GM23338 (cell line): ENCODE data around the gene CIAPIN1. TPM values are rescaled to one million over a fixed set of nuclear protein-coding genes. Genes with fewer than 3 reads are reported as not detected.

Experiments used
- ATAC-seq: fragments of 200-7000 bp; cut with Tn5 transposase; 3 replicates; pipeline ENCODE4 v1.9.1; 2020
- DNase-seq: peaks from one replicate; pipeline ENCODE4 v3.0.0-alpha.2; 2015; ENCODE audit warnings: low spot score
- H2AFZ ChIP-seq: fragments of 200-600 bp; sonication (generic); 2 replicates; pipeline ENCODE4 v1.8.0; 2016; ENCODE audit warnings: antibody characterized with exemption, mild to moderate bottlenecking, moderate library complexity
- H3F3A ChIP-seq: fragments of 200-600 bp; sonication (generic); replicated peaks from 2 replicates; pipeline ENCODE4 v1.8.0; 2017; ENCODE audit warnings: antibody characterized with exemption, mixed run types, low read depth
- H3K27ac ChIP-seq: fragments of 200-600 bp; sonication (generic); 2 replicates; pipeline ENCODE4 v1.6.1; 2016; ENCODE audit warnings: low read depth
- H3K27me3 ChIP-seq: fragments of 200-600 bp; sonication (generic); 2 replicates; pipeline ENCODE4 v1.8.0; 2016; ENCODE audit warnings: mild to moderate bottlenecking, mixed run types, moderate library complexity; ENCODE audit not compliant: insufficient read depth
- H3K36me3 ChIP-seq: fragments of 200-600 bp; sonication (generic); 2 replicates; pipeline ENCODE4 v1.8.0; 2016; ENCODE audit warnings: mild to moderate bottlenecking; ENCODE audit not compliant: insufficient read depth
- H3K4me1 ChIP-seq: fragments of 200-600 bp; sonication (generic); 2 replicates; pipeline ENCODE4 v1.8.0; 2016; ENCODE audit warnings: mild to moderate bottlenecking, moderate library complexity; ENCODE audit not compliant: insufficient read depth
- H3K4me2 ChIP-seq: fragments of 200-600 bp; sonication (generic); 2 replicates; pipeline ENCODE4 v1.7.1; 2017; ENCODE audit warnings: mixed run types
- H3K4me3 ChIP-seq: fragments of 200-600 bp; sonication (generic); 2 replicates; pipeline ENCODE4 v1.6.1; 2016; ENCODE audit warnings: mixed run types
- H3K79me2 ChIP-seq: fragments of 200-600 bp; sonication (generic); replicated peaks from 2 replicates; pipeline ENCODE4 v1.8.0; 2017; ENCODE audit warnings: mild to moderate bottlenecking; ENCODE audit not compliant: insufficient read depth
- H3K9me2 ChIP-seq: fragments of 200-600 bp; sonication (generic); 2 replicates; pipeline ENCODE4 v1.8.0; 2017; ENCODE audit not compliant: insufficient read depth
- H4K20me1 ChIP-seq: fragments of 200-600 bp; sonication (generic); replicated peaks from 2 replicates; pipeline ENCODE4 v1.8.0; 2017; ENCODE audit warnings: mild to moderate bottlenecking; ENCODE audit not compliant: insufficient read depth
- H3K27ac Mint-ChIP-seq: 2 replicates; pipeline ENCODE4 v1.8.0; 2020; ENCODE audit warnings: inconsistent platforms, mild to moderate bottlenecking, moderate library complexity, mixed read lengths
- H3K27me3 Mint-ChIP-seq: 3 replicates; pipeline ENCODE4 v1.8.0; 2022; ENCODE audit warnings: low read depth, mild to moderate bottlenecking, moderate library complexity, mixed read lengths, inconsistent platforms; ENCODE audit not compliant: insufficient read depth, poor library complexity
- H3K36me3 Mint-ChIP-seq: 3 replicates; pipeline ENCODE4 v1.8.0; 2021; ENCODE audit warnings: low read depth, mild to moderate bottlenecking, inconsistent platforms, moderate library complexity, mixed read lengths
- H3K4me1 Mint-ChIP-seq: 3 replicates; pipeline ENCODE4 v1.8.0; 2020; ENCODE audit warnings: mild to moderate bottlenecking, inconsistent platforms, mixed read lengths
- H3K4me3 Mint-ChIP-seq: 3 replicates; pipeline ENCODE4 v1.8.0; 2021; ENCODE audit warnings: moderate library complexity, mild to moderate bottlenecking, inconsistent platforms, mixed read lengths
- H3K9me3 Mint-ChIP-seq: 3 replicates; pipeline ENCODE4 v1.8.0; 2020; ENCODE audit warnings: moderate library complexity, mild to moderate bottlenecking, inconsistent platforms, mixed read lengths
- CREB1 ChIP-seq: fragments of 250-450 bp; sonication (Bioruptor Pico); IDR thresholded peaks from 2 replicates; pipeline ENCODE4 v1.5.0; 2020; ENCODE audit warnings: low read depth, mild to moderate bottlenecking, moderate library complexity
- EZH2 ChIP-seq: fragments of 200-600 bp; sonication (generic); IDR thresholded peaks from one replicate; pipeline ENCODE4 v1.8.0; 2017; ENCODE audit warnings: antibody characterized with exemption, mild to moderate bottlenecking, low read depth; ENCODE audit not compliant: unreplicated experiment
- EZH2phosphoT487 ChIP-seq: fragments of 200-600 bp; sonication (generic); IDR thresholded peaks from one replicate; pipeline ENCODE4 v1.8.1; 2018; ENCODE audit warnings: antibody characterized with exemption; ENCODE audit not compliant: unreplicated experiment
- JUNB ChIP-seq: IDR thresholded peaks from one replicate; pipeline ENCODE4 v1.6.1; 2016; ENCODE audit warnings: antibody characterized with exemption; ENCODE audit not compliant: unreplicated experiment
- NANOG ChIP-seq: IDR thresholded peaks from 2 replicates; pipeline ENCODE4 v1.6.1; 2016; ENCODE audit warnings: antibody characterized with exemption, borderline replicate concordance
- POLR2AphosphoS5 ChIP-seq: IDR thresholded peaks from 2 replicates; pipeline ENCODE4 v1.6.1; 2016; ENCODE audit warnings: antibody characterized with exemption, low read depth
- STAT1 ChIP-seq: IDR thresholded peaks from one replicate; pipeline ENCODE4 v1.6.1; 2016; ENCODE audit warnings: antibody characterized with exemption; ENCODE audit not compliant: unreplicated experiment
- ZNF114 ChIP-seq: fragments of 250-450 bp; sonication (Bioruptor Pico); IDR thresholded peaks from 2 replicates; pipeline ENCODE4 v1.5.0; 2020; ENCODE audit warnings: mild to moderate bottlenecking, moderate library complexity
- ZNF331 ChIP-seq: fragments of 250-450 bp; sonication (Bioruptor Pico); IDR thresholded peaks from 2 replicates; pipeline ENCODE4 v1.5.0; 2020; ENCODE audit warnings: low read depth, mild to moderate bottlenecking, moderate library complexity
- polyA plus RNA-seq: library from polyadenylated mRNA; unstranded; fragments of >200 nt; fragmentation: Nextera tagmentation; extraction: Ambion mirVana; gene quantifications from 2 replicates; pipeline ENCODE4 v1.2.1, GENCODE V29; 2016
- total RNA-seq: library from RNA; depleted of rRNA; stranded (reverse); fragments of >200 nt; shearing (Covaris generic); gene quantifications from 2 replicates; pipeline ENCODE4 v1.2.3, GENCODE V29; 2014
- TF ChIP-seq, protein P1 (sequence below): IDR thresholded peaks from one replicate; pipeline ENCODE4 v1.6.1; 2018; ENCODE audit warnings: antibody characterized with exemption; ENCODE audit not compliant: unreplicated experiment
- TF ChIP-seq, protein P2 (sequence below): fragments of 250-450 bp; sonication (Bioruptor Pico); IDR thresholded peaks from 2 replicates; pipeline ENCODE4 v1.5.0; 2020; ENCODE audit warnings: mild to moderate bottlenecking, moderate library complexity
- TF ChIP-seq, protein P3 (sequence below): IDR thresholded peaks from 2 replicates; pipeline ENCODE4 v1.6.1; 2016; ENCODE audit warnings: antibody characterized with exemption
- TF ChIP-seq, protein P4 (sequence below), 2 experiments: fragments of 200-600 bp in 1 of 2; sonication (generic) in 1 of 2; conservative IDR thresholded peaks; 2 replicates each; pipeline versions ENCODE4 v1.5.1 to v1.6.1; 2016 to 2017; ENCODE audit warnings: antibody characterized with exemption in 2 of 2, low read depth in 2 of 2, mild to moderate bottlenecking in 2 of 2, moderate library complexity in 1 of 2

Gene CIAPIN1
- total and polyA plus RNA-seq, 2 experiments from 2014 or later: 36.5 to 75.4 TPM

DNA sequence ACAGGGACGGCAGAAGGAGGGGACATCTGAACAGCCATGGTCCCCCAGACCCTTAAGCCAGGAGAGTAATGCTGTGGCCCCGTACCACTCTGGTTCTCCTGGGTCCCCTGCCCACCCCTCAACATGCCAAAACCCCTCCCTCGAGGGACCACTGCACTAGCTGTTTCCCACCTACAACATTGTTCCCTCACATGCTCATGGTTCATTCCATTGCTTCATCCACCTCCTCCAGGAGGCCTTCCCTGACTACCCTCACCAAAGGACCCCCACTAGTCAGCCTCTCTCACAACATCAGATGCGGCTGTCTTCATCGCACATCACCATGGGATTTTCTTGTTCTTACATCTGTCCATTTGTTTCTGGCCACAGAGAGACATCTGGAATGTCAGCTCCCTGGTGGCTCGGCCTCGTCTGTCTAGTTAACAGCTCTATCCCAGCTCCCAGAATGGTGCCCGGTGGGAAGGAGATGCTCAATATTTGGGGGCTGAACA lies 37.4 kb upstream of the CIAPIN1 start:
- H3K36me3 Mint-ChIP-seq: no peaks in the 10 kb centered on the region; the same call in 2 of the 3 replicates
- Histone ChIP-seq H3K36me3 (no peaks in the 10 kb centered on the region), H2AFZ (no peak overlapping the region), H3F3A (no peaks in the 10 kb centered on the region), H3K4me1 (peaks cover 23% of the 10 kb centered on the region), H3K27ac (no peak overlapping the region), H3K79me2 (no peaks in the 10 kb centered on the region), H4K20me1 (no peaks in the 10 kb centered on the region), H3K27me3 (peaks cover 10% of the 10 kb centered on the region; the same call in 1 of the 2 replicates), H3K4me2 (no peak overlapping the region), H3K4me3 (no peak overlapping the region), H3K9me2 (no peaks in the 10 kb centered on the region)
- peaks cover 22% of the 10 kb centered on the region for H3K27me3 Mint-ChIP-seq
- no peak for ATAC-seq
- TF ChIP-seq ZNF331 (CRISPR knock-in tag): no peak
- TF ChIP-seq, protein P1, sequence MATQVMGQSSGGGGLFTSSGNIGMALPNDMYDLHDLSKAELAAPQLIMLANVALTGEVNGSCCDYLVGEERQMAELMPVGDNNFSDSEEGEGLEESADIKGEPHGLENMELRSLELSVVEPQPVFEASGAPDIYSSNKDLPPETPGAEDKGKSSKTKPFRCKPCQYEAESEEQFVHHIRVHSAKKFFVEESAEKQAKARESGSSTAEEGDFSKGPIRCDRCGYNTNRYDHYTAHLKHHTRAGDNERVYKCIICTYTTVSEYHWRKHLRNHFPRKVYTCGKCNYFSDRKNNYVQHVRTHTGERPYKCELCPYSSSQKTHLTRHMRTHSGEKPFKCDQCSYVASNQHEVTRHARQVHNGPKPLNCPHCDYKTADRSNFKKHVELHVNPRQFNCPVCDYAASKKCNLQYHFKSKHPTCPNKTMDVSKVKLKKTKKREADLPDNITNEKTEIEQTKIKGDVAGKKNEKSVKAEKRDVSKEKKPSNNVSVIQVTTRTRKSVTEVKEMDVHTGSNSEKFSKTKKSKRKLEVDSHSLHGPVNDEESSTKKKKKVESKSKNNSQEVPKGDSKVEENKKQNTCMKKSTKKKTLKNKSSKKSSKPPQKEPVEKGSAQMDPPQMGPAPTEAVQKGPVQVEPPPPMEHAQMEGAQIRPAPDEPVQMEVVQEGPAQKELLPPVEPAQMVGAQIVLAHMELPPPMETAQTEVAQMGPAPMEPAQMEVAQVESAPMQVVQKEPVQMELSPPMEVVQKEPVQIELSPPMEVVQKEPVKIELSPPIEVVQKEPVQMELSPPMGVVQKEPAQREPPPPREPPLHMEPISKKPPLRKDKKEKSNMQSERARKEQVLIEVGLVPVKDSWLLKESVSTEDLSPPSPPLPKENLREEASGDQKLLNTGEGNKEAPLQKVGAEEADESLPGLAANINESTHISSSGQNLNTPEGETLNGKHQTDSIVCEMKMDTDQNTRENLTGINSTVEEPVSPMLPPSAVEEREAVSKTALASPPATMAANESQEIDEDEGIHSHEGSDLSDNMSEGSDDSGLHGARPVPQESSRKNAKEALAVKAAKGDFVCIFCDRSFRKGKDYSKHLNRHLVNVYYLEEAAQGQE: no peak
- no peak for TF ChIP-seq JUNB
- no peak for TF ChIP-seq EZH2
- TF ChIP-seq POLR2AphosphoS5: no peak
- TF ChIP-seq NANOG: no peak
- TF ChIP-seq, protein P2, sequence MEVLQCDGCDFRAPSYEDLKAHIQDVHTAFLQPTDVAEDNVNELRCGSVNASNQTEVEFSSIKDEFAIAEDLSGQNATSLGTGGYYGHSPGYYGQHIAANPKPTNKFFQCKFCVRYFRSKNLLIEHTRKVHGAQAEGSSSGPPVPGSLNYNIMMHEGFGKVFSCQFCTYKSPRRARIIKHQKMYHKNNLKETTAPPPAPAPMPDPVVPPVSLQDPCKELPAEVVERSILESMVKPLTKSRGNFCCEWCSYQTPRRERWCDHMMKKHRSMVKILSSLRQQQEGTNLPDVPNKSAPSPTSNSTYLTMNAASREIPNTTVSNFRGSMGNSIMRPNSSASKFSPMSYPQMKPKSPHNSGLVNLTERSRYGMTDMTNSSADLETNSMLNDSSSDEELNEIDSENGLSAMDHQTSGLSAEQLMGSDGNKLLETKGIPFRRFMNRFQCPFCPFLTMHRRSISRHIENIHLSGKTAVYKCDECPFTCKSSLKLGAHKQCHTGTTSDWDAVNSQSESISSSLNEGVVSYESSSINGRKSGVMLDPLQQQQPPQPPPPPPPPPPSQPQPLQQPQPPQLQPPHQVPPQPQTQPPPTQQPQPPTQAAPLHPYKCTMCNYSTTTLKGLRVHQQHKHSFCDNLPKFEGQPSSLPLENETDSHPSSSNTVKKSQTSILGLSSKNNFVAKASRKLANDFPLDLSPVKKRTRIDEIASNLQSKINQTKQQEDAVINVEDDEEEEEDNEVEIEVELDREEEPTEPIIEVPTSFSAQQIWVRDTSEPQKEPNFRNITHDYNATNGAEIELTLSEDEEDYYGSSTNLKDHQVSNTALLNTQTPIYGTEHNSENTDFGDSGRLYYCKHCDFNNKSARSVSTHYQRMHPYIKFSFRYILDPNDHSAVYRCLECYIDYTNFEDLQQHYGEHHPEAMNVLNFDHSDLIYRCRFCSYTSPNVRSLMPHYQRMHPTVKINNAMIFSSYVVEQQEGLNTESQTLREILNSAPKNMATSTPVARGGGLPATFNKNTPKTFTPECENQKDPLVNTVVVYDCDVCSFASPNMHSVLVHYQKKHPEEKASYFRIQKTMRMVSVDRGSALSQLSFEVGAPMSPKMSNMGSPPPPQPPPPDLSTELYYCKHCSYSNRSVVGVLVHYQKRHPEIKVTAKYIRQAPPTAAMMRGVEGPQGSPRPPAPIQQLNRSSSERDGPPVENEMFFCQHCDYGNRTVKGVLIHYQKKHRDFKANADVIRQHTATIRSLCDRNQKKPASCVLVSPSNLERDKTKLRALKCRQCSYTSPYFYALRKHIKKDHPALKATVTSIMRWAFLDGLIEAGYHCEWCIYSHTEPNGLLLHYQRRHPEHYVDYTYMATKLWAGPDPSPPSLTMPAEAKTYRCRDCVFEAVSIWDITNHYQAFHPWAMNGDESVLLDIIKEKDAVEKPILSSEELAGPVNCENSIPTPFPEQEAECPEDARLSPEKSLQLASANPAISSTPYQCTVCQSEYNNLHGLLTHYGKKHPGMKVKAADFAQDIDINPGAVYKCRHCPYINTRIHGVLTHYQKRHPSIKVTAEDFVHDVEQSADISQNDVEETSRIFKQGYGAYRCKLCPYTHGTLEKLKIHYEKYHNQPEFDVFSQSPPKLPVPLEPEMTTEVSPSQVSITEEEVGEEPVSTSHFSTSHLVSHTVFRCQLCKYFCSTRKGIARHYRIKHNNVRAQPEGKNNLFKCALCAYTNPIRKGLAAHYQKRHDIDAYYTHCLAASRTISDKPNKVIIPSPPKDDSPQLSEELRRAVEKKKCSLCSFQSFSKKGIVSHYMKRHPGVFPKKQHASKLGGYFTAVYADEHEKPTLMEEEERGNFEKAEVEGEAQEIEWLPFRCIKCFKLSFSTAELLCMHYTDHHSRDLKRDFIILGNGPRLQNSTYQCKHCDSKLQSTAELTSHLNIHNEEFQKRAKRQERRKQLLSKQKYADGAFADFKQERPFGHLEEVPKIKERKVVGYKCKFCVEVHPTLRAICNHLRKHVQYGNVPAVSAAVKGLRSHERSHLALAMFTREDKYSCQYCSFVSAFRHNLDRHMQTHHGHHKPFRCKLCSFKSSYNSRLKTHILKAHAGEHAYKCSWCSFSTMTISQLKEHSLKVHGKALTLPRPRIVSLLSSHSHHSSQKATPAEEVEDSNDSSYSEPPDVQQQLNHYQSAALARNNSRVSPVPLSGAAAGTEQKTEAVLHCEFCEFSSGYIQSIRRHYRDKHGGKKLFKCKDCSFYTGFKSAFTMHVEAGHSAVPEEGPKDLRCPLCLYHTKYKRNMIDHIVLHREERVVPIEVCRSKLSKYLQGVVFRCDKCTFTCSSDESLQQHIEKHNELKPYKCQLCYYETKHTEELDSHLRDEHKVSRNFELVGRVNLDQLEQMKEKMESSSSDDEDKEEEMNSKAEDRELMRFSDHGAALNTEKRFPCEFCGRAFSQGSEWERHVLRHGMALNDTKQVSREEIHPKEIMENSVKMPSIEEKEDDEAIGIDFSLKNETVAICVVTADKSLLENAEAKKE (CRISPR knock-in tag): no peak
- TF ChIP-seq, protein P3, sequence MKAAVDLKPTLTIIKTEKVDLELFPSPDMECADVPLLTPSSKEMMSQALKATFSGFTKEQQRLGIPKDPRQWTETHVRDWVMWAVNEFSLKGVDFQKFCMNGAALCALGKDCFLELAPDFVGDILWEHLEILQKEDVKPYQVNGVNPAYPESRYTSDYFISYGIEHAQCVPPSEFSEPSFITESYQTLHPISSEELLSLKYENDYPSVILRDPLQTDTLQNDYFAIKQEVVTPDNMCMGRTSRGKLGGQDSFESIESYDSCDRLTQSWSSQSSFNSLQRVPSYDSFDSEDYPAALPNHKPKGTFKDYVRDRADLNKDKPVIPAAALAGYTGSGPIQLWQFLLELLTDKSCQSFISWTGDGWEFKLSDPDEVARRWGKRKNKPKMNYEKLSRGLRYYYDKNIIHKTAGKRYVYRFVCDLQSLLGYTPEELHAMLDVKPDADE: no peak
- no peak for TF ChIP-seq CREB1 (CRISPR knock-in tag)
- TF ChIP-seq, protein P4, sequence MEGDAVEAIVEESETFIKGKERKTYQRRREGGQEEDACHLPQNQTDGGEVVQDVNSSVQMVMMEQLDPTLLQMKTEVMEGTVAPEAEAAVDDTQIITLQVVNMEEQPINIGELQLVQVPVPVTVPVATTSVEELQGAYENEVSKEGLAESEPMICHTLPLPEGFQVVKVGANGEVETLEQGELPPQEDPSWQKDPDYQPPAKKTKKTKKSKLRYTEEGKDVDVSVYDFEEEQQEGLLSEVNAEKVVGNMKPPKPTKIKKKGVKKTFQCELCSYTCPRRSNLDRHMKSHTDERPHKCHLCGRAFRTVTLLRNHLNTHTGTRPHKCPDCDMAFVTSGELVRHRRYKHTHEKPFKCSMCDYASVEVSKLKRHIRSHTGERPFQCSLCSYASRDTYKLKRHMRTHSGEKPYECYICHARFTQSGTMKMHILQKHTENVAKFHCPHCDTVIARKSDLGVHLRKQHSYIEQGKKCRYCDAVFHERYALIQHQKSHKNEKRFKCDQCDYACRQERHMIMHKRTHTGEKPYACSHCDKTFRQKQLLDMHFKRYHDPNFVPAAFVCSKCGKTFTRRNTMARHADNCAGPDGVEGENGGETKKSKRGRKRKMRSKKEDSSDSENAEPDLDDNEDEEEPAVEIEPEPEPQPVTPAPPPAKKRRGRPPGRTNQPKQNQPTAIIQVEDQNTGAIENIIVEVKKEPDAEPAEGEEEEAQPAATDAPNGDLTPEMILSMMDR (conservative IDR thresholded peaks at IDR 0.05; ENCODE audit: low read depth in 2 of 2): no peak
- TF ChIP-seq EZH2phosphoT487: no peak
- TF ChIP-seq ZNF114 (CRISPR knock-in tag): no peak
- no peak for TF ChIP-seq STAT1
- peaks cover 12% of the 10 kb centered on the region; the same call in 2 of the 3 replicates for H3K9me3 Mint-ChIP-seq
- no peak for DNase-seq
- no peak overlapping the region for H3K27ac Mint-ChIP-seq
- peak overlapping the region; percentile 84; the same call in 1 of the 3 replicates for H3K4me3 Mint-ChIP-seq
- peaks cover 31% of the 10 kb centered on the region for H3K4me1 Mint-ChIP-seq
